Neural cell (in vitro differentiated cells): ENCODE data around the gene CLCN3. TPM values are rescaled to one million over a fixed set of nuclear protein-coding genes. Genes with fewer than 3 reads are reported as not detected.

Source experiments
- H2AFZ ChIP-seq: fragments of 200-600, 300-800 bp; sonication (generic), shearing (Covaris generic); 2 replicates; pipeline ENCODE4 v1.6.0; 2014; ENCODE audit warnings: low read depth, mild to moderate bottlenecking, antibody characterized with exemption, low read length, moderate library complexity
- H3F3A ChIP-seq: fragments of 200-600 bp; shearing (Covaris generic); 2 replicates; pipeline ENCODE4 v1.6.1; 2016; ENCODE audit warnings: mild to moderate bottlenecking, moderate library complexity, mixed read lengths, antibody characterized with exemption, low read length; ENCODE audit not compliant: insufficient read depth, poor library complexity, severe bottlenecking
- H3K27ac ChIP-seq: fragments of 200-600, 300-800 bp; sonication (generic), shearing (Covaris generic); 2 replicates; pipeline ENCODE4 v1.5.1; 2014; ENCODE audit warnings: mild to moderate bottlenecking, low read length, moderate library complexity
- H3K27me3 ChIP-seq: fragments of 300-800, 200-600 bp; sonication (generic), shearing (Covaris generic); 2 replicates; pipeline ENCODE4 v1.6.0; 2014; ENCODE audit warnings: mild to moderate bottlenecking, low read depth, low read length, moderate library complexity; ENCODE audit not compliant: insufficient read depth
- H3K36me3 ChIP-seq: fragments of 300-800, 200-600 bp; sonication (generic), shearing (Covaris generic); 2 replicates; pipeline ENCODE4 v1.5.1; 2014; ENCODE audit warnings: mild to moderate bottlenecking, antibody characterized with exemption, low read length, moderate library complexity; ENCODE audit not compliant: insufficient read depth
- H3K4me2 ChIP-seq: fragments of 300-800, 200-600 bp; sonication (generic), shearing (Covaris generic); 2 replicates; pipeline ENCODE4 v1.6.0; 2014; ENCODE audit warnings: mild to moderate bottlenecking, low read length
- H3K4me3 ChIP-seq: fragments of 300-800, 200-600 bp; sonication (generic), shearing (Covaris generic); 2 replicates; pipeline ENCODE4 v1.5.1; 2014; ENCODE audit warnings: mild to moderate bottlenecking, low read length, moderate library complexity
- H3K79me2 ChIP-seq: fragments of 200-600 bp; shearing (Covaris generic); replicated peaks from 2 replicates; pipeline ENCODE4 v1.6.0; 2014; ENCODE audit warnings: mild to moderate bottlenecking, low read length, moderate library complexity; ENCODE audit not compliant: insufficient read depth
- H3K9ac ChIP-seq: fragments of 300-800, 200-600 bp; sonication (generic), shearing (Covaris generic); 2 replicates; pipeline ENCODE4 v1.6.1; 2016; ENCODE audit warnings: mild to moderate bottlenecking, low read length, mixed read lengths
- H3K9me2 ChIP-seq: fragments of 200-600 bp; shearing (Covaris generic); 2 replicates; pipeline ENCODE4 v1.6.1; 2016; ENCODE audit warnings: mild to moderate bottlenecking, low read length, mixed read lengths; ENCODE audit not compliant: insufficient read depth
- H3K9me3 ChIP-seq: fragments of 200-600, 300-800 bp; sonication (generic), shearing (Covaris generic); 2 replicates; pipeline ENCODE4 v1.6.1; 2016; ENCODE audit warnings: mild to moderate bottlenecking, mixed run types, low read length, moderate library complexity, mixed read lengths
- H4K20me1 ChIP-seq: fragments of 200-600 bp; shearing (Covaris generic); 2 replicates; pipeline ENCODE4 v1.6.1; 2016; ENCODE audit warnings: mild to moderate bottlenecking, mixed run types; ENCODE audit not compliant: insufficient read depth
- CTCF ChIP-seq: fragments of 450-650 bp; IDR thresholded peaks from 2 replicates; pipeline ENCODE4 v1.5.1; 2014; ENCODE audit warnings: antibody characterized with exemption, mild to moderate bottlenecking, moderate library complexity; ENCODE audit not compliant: poor library complexity, severe bottlenecking
- EP300 ChIP-seq: fragments of 450-650 bp; conservative IDR thresholded peaks from 2 replicates; pipeline ENCODE4 v1.6.1; 2014; ENCODE audit warnings: antibody characterized with exemption, mild to moderate bottlenecking, moderate library complexity; ENCODE audit not compliant: poor library complexity, severe bottlenecking
- EZH2 ChIP-seq: fragments of 200-600, 300-800 bp; shearing (Covaris generic), sonication (generic); IDR thresholded peaks from 2 replicates; pipeline ENCODE4 v1.6.1; 2014; ENCODE audit warnings: antibody characterized with exemption, low read length, borderline replicate concordance, mild to moderate bottlenecking; ENCODE audit not compliant: insufficient read depth, poor library complexity, severe bottlenecking
- MXI1 ChIP-seq: fragments of 450-650 bp; conservative IDR thresholded peaks from 2 replicates; pipeline ENCODE4 v1.6.1; 2014; ENCODE audit warnings: antibody characterized with exemption, mild to moderate bottlenecking; ENCODE audit not compliant: poor library complexity, severe bottlenecking
- POLR2AphosphoS5 ChIP-seq: IDR thresholded peaks from 2 replicates; pipeline ENCODE4 v1.6.1; 2012
- RAD21 ChIP-seq: fragments of 450-650 bp; conservative IDR thresholded peaks from 2 replicates; pipeline ENCODE4 v1.6.1; 2014; ENCODE audit warnings: antibody characterized with exemption, mild to moderate bottlenecking, moderate library complexity
- REST ChIP-seq: IDR thresholded peaks from 2 replicates; pipeline ENCODE4 v1.6.1; 2012; ENCODE audit warnings: borderline replicate concordance
- SMC3 ChIP-seq: fragments of 450-650 bp; conservative IDR thresholded peaks from 2 replicates; pipeline ENCODE4 v1.6.1; 2014; ENCODE audit warnings: antibody characterized with exemption, mild to moderate bottlenecking, moderate library complexity; ENCODE audit not compliant: poor library complexity
- TAF1 ChIP-seq: IDR thresholded peaks from 2 replicates; pipeline ENCODE4 v1.6.1; 2012; ENCODE audit warnings: low read depth
- polyA plus RNA-seq: library from polyadenylated mRNA; depleted of rRNA; stranded (reverse); fragments of >200 nt; gene quantifications from 2 replicates; pipeline ENCODE4 v1.2.3, GENCODE V29; 2014

Gene CLCN3
- polyA plus RNA-seq, 1 donor from 2014 or later = 68.3 TPM

- H3K27ac ChIP-seq = no peak overlapping the region
- H3K79me2 ChIP-seq = no peaks in the 10 kb centered on the region
- no peak overlapping the region for H3K4me3 ChIP-seq
- no peaks in the 10 kb centered on the region for H3K9me2 ChIP-seq
- H3K9me3 ChIP-seq = no peaks in the 10 kb centered on the region
- TF ChIP-seq MXI1 (no peak), POLR2AphosphoS5 (no peak), EP300 (no peak), REST (no peak), EZH2 (no peak), SMC3 (no peak), TAF1 (no peak), RAD21 (no peak), CTCF (no peak)
- peaks cover 17% of the 10 kb centered on the region for H3K36me3 ChIP-seq
- H2AFZ ChIP-seq = no peak overlapping the region
- no peaks in the 10 kb centered on the region for H4K20me1 ChIP-seq
- no peak overlapping the region for H3K4me2 ChIP-seq
- no peaks in the 10 kb centered on the region for H3F3A ChIP-seq
- no peak overlapping the region for H3K9ac ChIP-seq
- no peaks in the 10 kb centered on the region for H3K27me3 ChIP-seq
These were observed 96.3 kb downstream of the CLCN3 start for GRCh38 chr4:169716677-169717076.

GRCh38 chr4:169720529-169720928 is 100.2 kb downstream of the CLCN3 start:
- Histone ChIP-seq H3K9me2 (no peaks in the 10 kb centered on the region), H3K4me3 (no peak overlapping the region), H3F3A (no peaks in the 10 kb centered on the region), H2AFZ (no peak overlapping the region), H3K9me3 (no peaks in the 10 kb centered on the region), H3K79me2 (no peaks in the 10 kb centered on the region), H3K4me2 (no peak overlapping the region), H3K27ac (no peak overlapping the region), H3K27me3 (no peaks in the 10 kb centered on the region), H4K20me1 (no peaks in the 10 kb centered on the region), H3K9ac (no peak overlapping the region), H3K36me3 (peaks cover 5% of the 10 kb centered on the region)
- TF ChIP-seq MXI1 (no peak), CTCF (no peak), POLR2AphosphoS5 (no peak), EP300 (no peak), REST (no peak), EZH2 (no peak), TAF1 (no peak), SMC3 (no peak), RAD21 (no peak)
